GM21367 (cell line): ENCODE data around the gene KRTAP10-2.
"Not testable (repeated sequence)": the region's sequence is repeated elsewhere in the genome, so short reads cannot be mapped to it uniquely, and the experiment has no call there.

Experiments
- ATAC-seq: cut with Tn5 transposase; IDR thresholded peaks from one replicate; pipeline ENCODE4 v1.9.1; 2021; ENCODE audit not compliant: unreplicated experiment

KRTAP10-2 gene

DNA sequence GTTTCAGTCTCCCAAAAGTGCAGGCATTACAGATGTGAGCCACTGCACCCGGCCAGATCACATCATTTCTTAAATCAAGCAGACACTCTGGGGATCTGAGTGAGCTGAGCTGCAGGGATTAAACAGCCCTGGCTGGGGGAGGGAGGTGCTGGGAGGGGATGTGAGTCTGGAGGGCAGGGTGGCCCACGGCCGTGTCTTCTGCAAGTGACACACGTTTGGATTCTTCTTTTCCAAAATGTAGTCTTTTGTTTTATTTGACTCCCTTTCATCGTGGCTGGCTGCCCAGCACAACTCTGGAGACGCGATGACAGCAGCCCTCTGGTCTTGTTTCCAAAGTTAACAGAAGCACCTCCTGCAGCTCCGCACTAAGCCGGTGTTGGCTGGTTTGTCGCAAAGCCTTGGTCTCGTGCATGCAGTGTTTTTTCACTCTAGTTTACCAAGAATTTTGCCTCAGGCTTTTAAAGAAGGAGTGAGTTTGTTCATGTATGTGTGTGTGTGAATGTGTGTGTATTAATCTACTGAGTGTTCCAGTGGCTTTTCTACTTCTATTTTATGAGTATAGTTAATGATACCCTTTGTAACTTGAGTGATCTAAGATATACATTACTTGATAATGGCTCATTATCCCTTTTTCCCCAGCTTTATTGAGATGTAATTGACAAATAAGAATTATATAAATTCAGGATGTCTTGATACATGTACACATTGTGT is 31.9 kb upstream of the KRTAP10-2 start:
- ATAC-seq = no peak

DNA sequence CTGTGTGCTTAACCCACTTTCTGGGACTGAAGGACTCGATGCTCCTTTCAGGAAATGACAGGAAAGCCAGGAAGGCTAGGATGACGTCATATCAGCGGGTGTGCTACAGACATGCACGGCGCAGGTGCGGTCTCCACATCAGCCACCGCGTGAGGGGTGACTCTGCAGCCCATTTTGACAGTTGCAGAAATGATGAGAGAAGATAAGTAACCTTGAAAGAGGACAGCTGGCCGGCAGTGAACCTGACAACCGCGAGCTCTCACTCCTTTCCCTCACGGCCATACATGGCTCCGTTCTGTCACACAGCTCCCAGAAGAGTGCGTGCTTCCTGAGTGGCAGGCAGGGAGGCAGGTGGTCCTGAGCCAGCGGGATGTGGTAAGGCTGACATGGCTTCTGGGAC is 30.8 kb upstream of the KRTAP10-2 start:
- ATAC-seq = no peak

GRCh38 chr21:44581158-44581557 is 29.9 kb upstream of the KRTAP10-2 start:
- no peak for ATAC-seq

DNA sequence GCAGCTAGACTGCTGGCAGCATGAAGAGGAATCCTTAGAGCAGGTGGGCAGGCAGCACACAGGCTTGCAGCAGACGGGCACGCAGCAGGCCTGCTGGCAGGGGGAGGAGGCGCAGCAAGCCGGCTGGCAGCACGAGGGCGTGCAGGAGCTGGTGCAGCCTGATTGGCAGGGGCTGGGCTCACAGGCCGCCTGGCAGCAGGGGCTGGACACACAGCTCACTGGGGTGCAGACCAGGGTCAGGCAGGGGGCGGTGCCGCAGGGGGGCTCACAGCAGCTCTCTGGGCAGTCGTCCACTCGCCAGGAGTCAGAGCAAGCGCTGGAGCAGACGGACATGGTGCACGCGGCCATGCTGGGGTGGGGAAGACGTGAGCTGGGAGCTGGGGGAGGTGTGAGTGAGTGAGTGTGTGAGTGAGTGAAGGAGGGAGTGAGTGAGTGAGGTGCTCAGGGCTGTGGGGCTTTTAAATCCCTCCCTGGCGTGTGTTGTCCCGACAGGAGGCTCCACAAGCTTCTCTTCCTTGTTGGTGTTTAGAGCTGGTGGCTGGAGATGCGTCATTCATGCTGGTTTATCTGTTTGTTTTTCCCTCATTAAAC is 29.0 kb upstream of the KRTAP10-2 start, which contains the start of gene KRTAP10-5:
KRTAP10-5 (minus strand) TSS at position 374 of the 591 bp plus-strand sequence; CDS start at position 348, 26 bp downstream.
- not testable (repeated sequence) for ATAC-seq

GRCh38 chr21:44579833-44580144 is 28.5 kb upstream of the KRTAP10-2 start:
- no peak for ATAC-seq

- no peak for ATAC-seq
Observed at GRCh38 chr21:44579056-44579832, 27.9 kb upstream of the KRTAP10-2 start.

DNA sequence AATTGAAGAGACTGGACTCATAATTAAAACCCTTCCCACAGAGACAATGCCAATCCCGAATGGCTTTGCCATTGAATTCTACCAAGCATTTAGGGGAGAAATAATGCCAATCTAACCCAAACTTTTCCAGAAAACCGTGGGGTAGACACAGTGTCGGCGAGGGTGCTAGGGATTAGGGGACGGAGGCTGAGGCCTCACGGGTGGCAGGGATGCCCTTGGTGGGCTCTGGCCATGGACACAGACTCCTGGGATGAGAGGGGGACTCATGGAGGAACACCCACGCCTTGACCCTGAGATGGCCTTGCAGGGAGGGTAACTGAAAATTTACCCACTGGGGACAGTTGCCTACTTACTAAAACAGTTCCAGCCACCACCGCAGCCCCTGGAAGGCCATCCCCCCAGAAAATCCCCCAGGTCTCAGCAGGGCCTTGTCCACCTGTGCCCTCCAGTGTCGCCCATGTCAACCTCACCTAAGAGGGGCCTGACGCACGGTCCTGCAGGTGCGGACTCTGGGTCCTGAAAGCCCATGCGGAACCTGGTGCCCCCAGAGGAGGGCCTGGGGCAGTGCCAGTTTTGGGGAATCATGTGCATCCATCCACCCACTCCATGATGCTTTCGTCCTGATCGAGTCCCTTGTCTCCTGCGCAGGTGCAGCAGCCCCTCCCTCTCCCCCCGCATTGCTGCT is 27.2 kb upstream of the KRTAP10-2 start:
- no peak for ATAC-seq

DNA sequence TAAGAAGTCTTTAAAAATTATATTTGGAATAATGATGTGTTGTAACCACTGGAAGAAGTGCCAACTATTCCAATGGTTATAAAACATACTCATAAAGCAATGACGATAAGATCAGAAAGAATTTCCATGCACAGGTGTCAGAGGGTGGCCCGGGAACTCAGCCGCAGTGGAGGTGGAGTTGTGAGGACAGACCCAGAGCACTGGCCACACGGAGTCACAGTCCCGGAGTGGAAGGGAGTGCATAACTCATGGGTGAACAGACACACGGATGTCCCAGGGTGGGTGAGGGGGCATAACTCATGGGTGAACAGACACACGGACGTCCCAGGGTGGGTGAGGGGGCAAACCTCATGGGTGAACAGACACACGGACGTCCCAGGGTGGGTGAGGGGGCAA is 24.7 kb upstream of the KRTAP10-2 start:
- no peak for ATAC-seq

GRCh38 chr21:44575307-44576024 is 24.2 kb upstream of the KRTAP10-2 start:
- ATAC-seq = no peak

DNA sequence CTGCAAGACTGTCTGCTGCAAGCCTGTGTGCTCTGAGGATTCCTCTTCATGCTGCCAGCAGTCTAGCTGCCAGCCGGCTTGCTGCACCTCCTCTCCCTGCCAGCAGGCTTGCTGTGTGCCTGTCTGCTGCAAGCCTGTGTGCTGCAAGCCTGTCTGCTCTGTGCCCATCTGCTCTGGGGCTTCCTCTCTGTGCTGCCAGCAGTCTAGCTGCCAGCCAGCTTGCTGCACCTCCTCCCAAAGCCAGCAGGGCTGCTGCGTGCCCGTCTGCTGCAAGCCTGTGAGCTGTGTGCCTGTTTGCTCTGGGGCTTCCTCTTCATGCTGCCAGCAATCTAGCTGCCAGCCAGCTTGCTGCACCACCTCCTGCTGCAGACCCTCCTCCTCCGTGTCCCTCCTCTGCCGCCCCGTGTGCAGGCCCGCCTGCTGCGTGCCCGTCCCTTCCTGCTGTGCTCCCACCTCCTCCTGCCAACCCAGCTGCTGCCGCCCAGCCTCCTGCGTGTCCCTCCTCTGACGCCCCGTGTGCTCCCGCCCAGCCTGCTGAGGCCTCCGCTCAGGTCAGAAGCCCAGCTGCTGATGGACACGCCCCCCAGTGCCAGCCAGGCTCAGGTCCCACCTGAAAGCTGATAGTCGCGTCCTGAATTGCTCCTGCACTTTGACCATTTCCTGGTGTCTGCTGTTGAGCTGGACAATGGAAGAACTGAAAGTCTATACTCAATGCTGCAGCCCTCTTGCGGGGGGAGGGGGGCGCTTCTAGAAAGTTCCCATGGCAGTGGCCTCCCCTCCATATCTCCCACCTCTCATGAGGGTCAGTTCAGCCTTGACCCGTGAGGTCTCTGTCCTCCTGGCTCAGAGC is 23.4 kb upstream of the KRTAP10-2 start:
- no peak for ATAC-seq

- not testable (repeated sequence) for ATAC-seq
Observed at GRCh38 chr21:44573630-44574456, 22.5 kb upstream of the KRTAP10-2 start, which contains the start of gene KRTAP10-4. Gene KRTAP10-4 (plus strand): TSS chr21:44573729. CDS start chr21:44573759, 30 bp downstream.

GRCh38 chr21:44572959-44573583 is 21.8 kb upstream of the KRTAP10-2 start:
- ATAC-seq = no peak

DNA sequence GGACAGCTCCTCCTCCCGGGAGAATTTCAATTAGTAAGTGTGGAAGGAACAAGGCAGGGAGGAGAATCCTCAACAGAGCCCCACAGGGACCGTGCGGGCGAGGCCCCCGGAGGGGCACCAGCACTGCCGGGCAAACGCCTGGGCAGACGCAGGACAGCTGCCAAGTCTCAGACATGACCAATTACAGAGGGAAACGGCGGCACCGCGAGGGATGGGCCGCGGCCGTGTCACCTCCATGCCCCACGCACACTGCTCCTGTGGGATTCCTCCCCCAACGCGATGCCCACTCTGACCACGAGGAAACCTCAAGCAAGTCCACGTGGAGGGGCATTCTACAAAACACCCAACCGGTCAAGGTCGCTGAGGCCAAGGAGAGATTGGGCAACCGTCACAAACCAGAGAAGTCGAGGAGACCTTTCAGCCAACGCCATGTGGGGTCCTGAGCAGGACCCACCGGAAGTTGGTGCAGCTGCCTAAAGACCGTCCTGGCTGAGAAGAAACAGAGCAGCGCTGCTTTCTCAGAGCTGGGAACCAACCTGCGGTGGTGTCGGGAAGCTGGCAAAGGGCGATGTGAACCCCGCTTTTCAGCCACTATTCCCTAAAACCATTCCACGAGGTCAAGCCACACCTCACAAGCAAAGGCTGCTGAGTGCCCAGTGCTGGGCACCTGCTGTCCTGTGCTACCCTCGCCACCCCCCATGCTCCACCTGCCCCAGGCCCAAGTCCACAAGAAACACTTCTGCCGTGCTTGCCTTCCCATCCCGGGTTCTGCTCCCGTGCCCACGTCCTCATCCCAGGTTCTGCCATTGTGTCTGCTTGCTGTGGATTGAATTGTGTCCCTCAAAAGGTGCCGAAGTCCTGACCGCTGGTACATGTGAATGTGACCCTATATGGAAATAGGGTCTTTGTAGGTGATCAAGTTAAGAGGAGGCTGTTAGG is 20.8 kb upstream of the KRTAP10-2 start:
- no peak for ATAC-seq

DNA sequence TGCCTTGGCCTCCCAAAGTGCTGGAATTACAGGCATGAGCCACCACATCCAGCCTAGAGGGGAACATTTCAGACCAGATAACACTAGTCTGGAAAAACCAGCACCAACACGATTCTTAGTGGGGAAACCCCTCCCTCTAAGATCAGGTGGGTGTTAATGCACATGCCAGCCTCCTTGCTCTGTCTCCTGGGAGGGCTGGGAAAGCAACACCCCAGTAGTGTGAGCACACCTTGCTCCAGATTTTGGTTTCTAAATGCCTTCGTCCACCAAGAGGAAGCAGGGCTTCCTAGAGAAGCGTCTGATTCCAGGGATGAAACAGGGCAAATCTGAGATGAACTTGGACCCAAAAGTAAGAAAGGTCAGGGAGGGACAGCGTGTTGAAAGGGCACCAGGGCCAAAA is 20.0 kb upstream of the KRTAP10-2 start:
- no peak for ATAC-seq

GRCh38 chr21:44569861-44570517 is 18.7 kb upstream of the KRTAP10-2 start:
- no peak for ATAC-seq

DNA sequence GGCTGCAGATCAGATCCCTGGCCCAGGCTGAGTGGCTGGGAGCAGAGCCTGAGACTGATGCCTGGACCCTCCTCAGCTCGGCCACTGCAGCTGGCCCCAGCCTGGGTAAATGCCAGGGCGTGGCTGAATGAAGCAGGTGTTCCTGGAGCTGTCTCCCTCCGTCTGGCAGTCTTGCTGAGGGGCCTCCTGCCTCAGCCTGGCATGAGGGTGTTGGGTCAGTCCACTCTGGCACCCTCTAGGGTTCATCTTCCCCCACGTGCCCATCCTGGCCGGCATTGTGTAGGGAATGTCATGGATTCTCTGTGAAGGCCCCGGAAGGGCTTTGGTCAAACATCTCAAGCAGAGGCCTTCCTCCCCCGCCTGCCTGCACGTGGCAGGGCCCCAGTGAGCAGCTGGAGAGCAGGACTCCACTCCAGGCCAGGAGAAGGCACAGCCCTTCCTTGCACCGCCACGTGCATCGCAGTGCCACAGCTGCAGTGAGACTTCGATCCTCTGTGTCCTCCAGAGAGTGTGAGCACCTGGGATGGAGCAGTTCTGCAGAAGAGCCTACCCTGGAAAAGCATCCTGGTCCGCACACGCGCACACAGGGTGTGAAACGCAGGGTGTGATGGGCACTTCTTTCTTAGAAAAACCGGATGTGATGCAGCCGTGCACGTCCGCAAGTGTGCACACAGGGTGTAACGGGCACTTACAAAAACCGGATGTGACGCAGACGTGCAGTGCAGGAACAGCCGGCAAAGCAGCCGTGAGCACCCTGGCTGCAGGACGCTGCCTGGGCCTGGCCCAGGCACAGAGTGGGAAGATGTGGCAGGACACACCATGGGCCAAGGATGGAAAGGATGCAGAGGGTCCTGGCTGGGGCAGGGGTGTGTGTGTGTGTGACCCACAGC is 17.6 kb upstream of the KRTAP10-2 start:
- ATAC-seq = no peak
